NCI-H187 (cell line): ENCODE results near the gene DYNC1I1.

Source experiments
- DNase-seq, 2 experiments: peaks; one replicate each; lab custom pipeline; 2025; lab: John Stamatoyannopoulos, UW

The DYNC1I1 gene

GRCh38 chr7:95793658-95794057 lies 21.3 kb downstream of the DYNC1I1 start:
- DNase-seq = no peak

GRCh38 chr7:95794917-95795515 lies 22.7 kb downstream of the DYNC1I1 start:
- peak; percentile 49 to 57 for DNase-seq

DNA sequence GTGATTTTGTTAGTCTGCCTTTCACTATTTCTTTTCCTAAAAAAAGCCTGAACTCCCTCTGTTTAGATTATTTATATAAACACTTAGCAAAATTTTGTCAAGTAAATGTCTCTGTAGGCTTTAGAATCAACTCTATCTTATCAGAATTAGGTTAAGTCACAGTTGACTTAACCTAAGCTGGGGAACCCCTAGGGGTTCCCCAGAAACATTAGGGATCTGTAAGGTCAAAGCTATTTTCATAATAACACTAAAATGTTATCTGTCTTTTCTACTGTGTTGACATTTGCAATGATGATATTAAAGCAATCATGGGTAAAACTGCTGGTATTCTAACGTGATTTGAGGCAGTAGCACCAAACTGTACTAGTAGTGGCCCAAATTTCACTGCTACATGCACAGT lies 24.3 kb downstream of the DYNC1I1 start:
- no peak for DNase-seq

DNA sequence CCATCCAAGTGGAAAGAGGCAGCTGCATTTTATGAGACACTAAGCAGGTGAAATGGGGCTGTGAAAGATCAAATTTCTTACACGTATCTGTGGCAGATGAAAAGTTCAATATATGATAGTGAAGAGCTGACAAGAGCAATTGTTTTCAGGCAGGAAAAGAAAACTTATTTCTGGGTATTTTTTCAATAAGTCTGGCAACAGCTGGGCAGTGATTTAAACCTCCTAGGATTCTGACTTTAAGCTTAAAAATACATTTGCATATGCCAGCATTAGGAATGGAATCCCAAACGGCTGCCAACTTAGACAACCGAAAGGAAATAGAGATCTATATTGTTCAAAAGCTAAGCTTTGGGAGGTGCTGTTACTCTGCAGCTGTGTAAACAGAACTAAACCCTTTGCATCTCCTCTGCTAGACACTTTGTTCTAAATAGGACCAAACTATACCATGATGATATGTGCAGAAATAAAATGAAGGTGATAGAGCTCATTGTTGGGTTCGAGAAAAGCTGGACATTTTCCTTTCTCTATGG lies 26.1 kb downstream of the DYNC1I1 start:
- DNase-seq = peak in 1 of 2 experiments; percentile 18

- no peak for DNase-seq
These were observed 28.4 kb downstream of the DYNC1I1 start for GRCh38 chr7:95800787-95801186.

GRCh38 chr7:95802270-95802669 lies 29.9 kb downstream of the DYNC1I1 start:
- no peak for DNase-seq

DNA sequence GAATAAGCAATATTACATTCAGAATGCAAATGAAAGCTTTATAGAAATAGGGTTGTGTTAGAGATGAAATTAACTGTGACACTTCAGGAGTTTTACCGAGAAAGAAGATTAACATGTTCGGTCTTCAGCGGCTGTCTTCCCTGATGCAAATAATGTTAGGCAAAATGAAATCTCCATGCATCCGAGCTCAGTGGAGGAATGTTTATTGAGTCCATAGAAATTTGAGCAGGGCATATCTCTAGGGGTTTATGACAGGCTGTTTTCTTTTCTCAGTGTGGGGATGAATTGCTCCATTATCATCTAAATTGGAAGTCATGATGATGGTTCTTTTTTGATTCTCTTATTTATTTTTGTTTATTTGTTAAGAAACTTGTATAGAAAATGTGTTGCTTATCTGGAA lies 31.7 kb downstream of the DYNC1I1 start:
- DNase-seq = no peak

GRCh38 chr7:95805909-95806308 lies 33.6 kb downstream of the DYNC1I1 start:
- no peak for DNase-seq

DNA sequence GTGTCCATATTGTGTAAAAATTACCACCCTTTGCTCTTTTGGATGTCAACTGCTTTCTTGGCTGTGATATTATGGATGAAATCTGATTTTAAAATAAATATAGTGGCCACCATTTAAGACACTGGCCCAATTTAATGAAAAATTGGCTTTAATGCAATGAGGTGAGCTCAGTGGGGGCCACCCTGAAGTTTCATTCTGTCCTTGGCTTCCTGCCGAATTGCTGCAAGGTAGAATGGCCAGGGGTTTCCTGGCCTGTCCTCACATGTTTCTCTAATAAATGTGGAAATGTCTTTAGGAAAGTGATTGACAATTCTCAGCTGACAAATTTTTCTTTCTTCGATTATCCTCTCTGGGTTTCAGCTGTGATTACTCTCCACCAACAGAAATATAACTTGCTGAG lies 36.0 kb downstream of the DYNC1I1 start:
- no peak for DNase-seq

GRCh38 chr7:95811846-95812445 lies 39.6 kb downstream of the DYNC1I1 start:
- no peak for DNase-seq

GRCh38 chr7:95814721-95815120 lies 42.4 kb downstream of the DYNC1I1 start:
- no peak for DNase-seq

DNA sequence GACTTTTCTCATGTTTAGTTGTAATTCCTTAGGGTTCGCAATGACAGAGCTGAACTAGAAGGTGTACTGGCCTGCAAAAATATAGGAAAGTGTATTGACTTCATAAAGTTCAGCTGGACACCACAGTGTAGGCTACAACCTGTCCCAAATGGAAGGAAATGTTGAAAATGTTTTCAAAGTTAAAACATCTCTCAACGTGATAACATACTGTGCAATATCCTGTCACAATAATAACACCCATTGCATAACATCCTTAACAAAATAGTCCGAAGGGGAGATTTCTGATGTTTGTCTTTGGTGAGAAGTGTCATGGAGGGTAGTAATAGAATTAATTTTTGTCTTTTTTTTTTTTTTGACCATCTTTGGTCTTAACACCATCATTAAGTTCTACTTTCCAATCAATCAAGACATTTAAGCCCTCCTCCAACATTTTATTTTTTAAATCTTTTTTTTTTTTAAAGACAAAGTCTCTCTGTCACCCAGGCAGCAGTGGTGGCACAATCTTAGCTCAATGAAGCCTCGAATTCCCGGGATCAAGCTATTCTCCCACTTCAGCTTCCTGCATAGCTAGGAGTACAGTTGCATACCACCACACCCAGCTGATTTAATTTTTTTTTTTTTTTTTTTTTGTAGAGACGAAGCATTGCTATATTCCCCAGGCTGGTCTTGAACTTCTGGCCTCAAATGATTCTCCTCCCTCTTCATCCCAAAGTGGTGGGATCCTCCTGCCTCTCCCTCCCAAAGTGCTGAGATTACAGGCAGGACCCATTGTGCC lies 45.7 kb downstream of the DYNC1I1 start:
- no peak for DNase-seq

DNA sequence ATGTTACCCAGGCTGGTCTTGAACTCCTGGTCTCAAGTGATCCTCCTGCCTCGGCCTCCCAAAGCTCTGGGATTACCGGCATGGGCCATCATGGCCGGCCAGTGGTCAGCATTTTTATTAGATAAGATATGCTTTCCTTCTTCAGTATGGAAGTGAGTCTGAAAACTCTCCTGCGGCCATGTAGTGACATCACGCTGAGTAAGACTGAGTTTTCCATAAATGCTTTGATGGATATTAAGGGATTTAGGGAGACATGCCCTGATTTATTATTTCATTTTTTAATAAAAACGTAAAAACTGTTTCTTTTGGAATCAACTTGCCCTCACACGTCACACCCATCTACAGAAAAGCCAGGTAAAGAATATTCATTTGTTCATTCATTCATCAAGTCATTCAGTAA lies 48.4 kb downstream of the DYNC1I1 start:
- DNase-seq = no peak

- no peak for DNase-seq
These were observed 50.4 kb downstream of the DYNC1I1 start for GRCh38 chr7:95822717-95823116.

GRCh38 chr7:95824616-95825015 lies 52.3 kb downstream of the DYNC1I1 start:
- no peak for DNase-seq

DNA sequence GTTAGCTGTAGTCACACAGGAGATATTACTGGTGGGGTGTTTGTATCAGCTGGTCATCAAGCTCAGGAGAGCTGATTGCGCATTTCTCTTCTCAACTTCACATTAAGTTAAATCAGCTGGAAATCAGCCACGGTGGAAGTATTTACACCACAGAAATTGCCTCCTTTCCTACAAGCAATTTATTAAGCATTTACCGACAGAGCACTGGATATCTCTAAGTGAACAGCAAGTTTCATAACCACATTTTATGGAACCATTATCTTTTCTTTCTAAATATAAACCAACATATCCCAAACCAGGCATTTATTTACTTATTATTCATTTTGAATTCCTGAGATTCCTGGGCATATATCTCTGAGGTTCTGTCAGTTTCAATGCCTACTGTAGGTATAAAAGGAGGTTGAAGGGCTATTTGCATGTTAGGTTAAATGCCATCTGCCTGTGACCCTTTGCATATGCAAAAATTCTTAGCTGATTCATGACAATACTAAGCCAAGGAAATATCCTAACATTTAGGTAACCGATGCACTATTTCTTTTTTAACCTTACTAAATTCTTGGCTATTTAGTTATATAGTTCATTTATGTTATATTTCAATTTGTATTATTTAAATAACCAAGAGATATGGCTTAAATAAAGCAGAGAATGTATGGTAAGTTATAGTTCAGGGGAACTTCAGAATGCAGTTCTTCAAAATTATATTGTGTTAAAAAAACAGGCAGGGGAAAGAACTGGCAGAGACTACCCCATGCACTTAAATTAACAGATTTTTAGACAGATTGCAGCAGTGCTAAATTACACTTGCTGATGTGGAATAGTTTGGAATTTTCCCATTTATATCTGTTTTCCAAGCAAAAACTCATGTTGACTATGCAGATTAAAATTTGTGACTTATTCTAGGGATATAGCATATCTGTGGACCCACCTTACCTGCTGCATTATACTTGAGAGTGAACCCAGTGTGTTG lies 56.8 kb downstream of the DYNC1I1 start:
- no peak for DNase-seq

- no peak for DNase-seq
These were observed 68.9 kb downstream of the DYNC1I1 start for GRCh38 chr7:95840953-95841950.

GRCh38 chr7:95843286-95843685 lies 70.9 kb downstream of the DYNC1I1 start:
- DNase-seq = no peak

GRCh38 chr7:95845007-95845406 lies 72.7 kb downstream of the DYNC1I1 start:
- no peak for DNase-seq

DNA sequence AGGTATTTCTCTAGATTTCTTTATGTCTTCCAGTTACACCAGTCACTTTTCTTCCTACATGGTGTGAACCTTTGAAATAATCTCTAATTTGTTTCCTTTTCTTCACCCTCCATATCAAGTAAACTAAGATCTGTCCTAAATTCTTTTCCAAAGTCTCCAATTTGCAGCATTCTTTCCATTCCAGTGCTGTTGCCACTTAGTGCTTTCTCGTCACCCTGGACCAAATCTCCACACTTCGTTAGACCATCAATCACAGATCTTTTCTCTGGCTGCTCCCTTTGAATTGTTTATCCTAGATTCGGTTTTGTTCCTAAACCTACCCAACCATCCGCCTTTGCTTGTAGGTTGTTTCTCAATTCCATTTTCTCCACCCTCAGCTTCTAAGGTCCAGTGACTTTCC lies 74.7 kb downstream of the DYNC1I1 start:
- no peak for DNase-seq

GRCh38 chr7:95859429-95859828 lies 87.1 kb downstream of the DYNC1I1 start:
- no peak for DNase-seq
